GM21515 (cell line): ENCODE results near the gene AURKB.
"Not testable (repeated sequence)": the region's sequence is repeated elsewhere in the genome, so short reads cannot be mapped to it uniquely, and the experiment has no call there.

Experiments
- ATAC-seq: cut with Tn5 transposase; IDR thresholded peaks from one replicate; pipeline ENCODE4 v1.9.1; 2021; ENCODE audit not compliant: unreplicated experiment

The AURKB gene

GRCh38 chr17:8209907-8210760 lies at the start of gene AURKB:
Gene AURKB, minus strand, starts transcription at chr17:8210575. Its CDS starts 351 bp downstream, at chr17:8210224.
- ATAC-seq: peak; percentile 69

GRCh38 chr17:8257801-8258200 lies 47.4 kb upstream of the AURKB start:
- no peak for ATAC-seq

- no peak for ATAC-seq
Measured at GRCh38 chr17:8256691-8257090, 46.3 kb upstream of the AURKB start.

- no peak for ATAC-seq
Measured at GRCh38 chr17:8256291-8256690, 45.9 kb upstream of the AURKB start.

GRCh38 chr17:8255499-8255898 lies 45.1 kb upstream of the AURKB start:
- no peak for ATAC-seq

- no peak for ATAC-seq
Measured at GRCh38 chr17:8254881-8255280, 44.5 kb upstream of the AURKB start.

- ATAC-seq: no peak
Measured at GRCh38 chr17:8253801-8254200, 43.4 kb upstream of the AURKB start.

- not testable (repeated sequence) for ATAC-seq
Measured at GRCh38 chr17:8251411-8251810, 41.0 kb upstream of the AURKB start.

- ATAC-seq: no peak
Measured at GRCh38 chr17:8249621-8250500, 39.5 kb upstream of the AURKB start.

GRCh38 chr17:8248751-8249607 lies 38.6 kb upstream of the AURKB start, which contains the start of gene PFAS:
Gene PFAS, plus strand, starts transcription at chr17:8249289. Its CDS starts 4,649 bp downstream, at chr17:8253938.
- peak; percentile 47 for ATAC-seq

- no peak for ATAC-seq
Measured at GRCh38 chr17:8244768-8245167, 34.4 kb upstream of the AURKB start.

- ATAC-seq: no peak
Measured at GRCh38 chr17:8243827-8244226, 33.5 kb upstream of the AURKB start.

GRCh38 chr17:8237886-8238285 lies 27.5 kb upstream of the AURKB start:
- ATAC-seq: no peak

GRCh38 chr17:8237175-8237574 lies 26.8 kb upstream of the AURKB start:
- no peak for ATAC-seq

GRCh38 chr17:8235676-8236075 lies 25.3 kb upstream of the AURKB start:
- ATAC-seq: no peak

- no peak for ATAC-seq
Measured at GRCh38 chr17:8234361-8235270, 24.2 kb upstream of the AURKB start.

- no peak for ATAC-seq
Measured at GRCh38 chr17:8231701-8232100, 21.3 kb upstream of the AURKB start.

- no peak for ATAC-seq
Measured at GRCh38 chr17:8227238-8227581, 16.8 kb upstream of the AURKB start.

- no peak for ATAC-seq
Measured at GRCh38 chr17:8226536-8227237, 16.3 kb upstream of the AURKB start.
